Heart right ventricle (tissue), 16 donors: ENCODE results near the gene UTP4. TPM values are rescaled to one million over a fixed set of nuclear protein-coding genes. Genes with fewer than 3 reads are reported as not detected.

Experiments
- ATAC-seq, 8 donors: fragments of 200-7000 bp; cut with Tn5 transposase; one replicate each; pipeline ENCODE4 v1.9.1; 2020; ENCODE audit warnings: mild to moderate bottlenecking in 8 of 8, moderate library complexity in 8 of 8, moderate number of reproducible peaks in 1 of 8
- DNase-seq, 2 donors: peaks; one replicate each; pipeline ENCODE4 v3.0.0-alpha.2; 2020
- H3K27ac ChIP-seq, 10 donors: fragments of 200-600 bp; sonication (generic) in 2 of 10; one replicate each; pipeline versions ENCODE4 v1.5.0 to v1.8.0; 2020 to 2022; ENCODE audit warnings: mild to moderate bottlenecking in 3 of 10
- H3K27me3 ChIP-seq, 7 donors: fragments of 200-600 bp; one replicate each; pipeline ENCODE4 v1.8.0; 2021 to 2022; ENCODE audit warnings: mild to moderate bottlenecking in 2 of 7
- H3K36me3 ChIP-seq, 9 donors: fragments of 200-600 bp; sonication (generic) in 1 of 9; one replicate each; pipeline versions ENCODE4 v1.5.0 to v1.8.0; 2020 to 2022; ENCODE audit warnings: mild to moderate bottlenecking in 2 of 9
- H3K4me1 ChIP-seq, 9 donors: fragments of 200-600 bp; sonication (generic) in 1 of 9; one replicate each; pipeline versions ENCODE4 v1.5.0 to v1.8.0; 2020 to 2022; ENCODE audit warnings: mild to moderate bottlenecking in 4 of 9
- H3K4me3 ChIP-seq, 10 donors: fragments of 200-600 bp; sonication (generic) in 2 of 10; one replicate each; pipeline versions ENCODE4 v1.5.0 to v1.8.0; 2020 to 2022; ENCODE audit warnings: mild to moderate bottlenecking in 7 of 10, moderate library complexity in 2 of 10
- H3K9me3 ChIP-seq, 11 donors: fragments of 200-600 bp in 10 of 11; sonication (generic) in 2 of 11; one replicate each; pipeline versions ENCODE4 v1.5.0 to v1.8.0; 2013 to 2022; ENCODE audit warnings: mild to moderate bottlenecking in 2 of 11, control low read depth in 1 of 11, moderate library complexity in 1 of 11
- CTCF ChIP-seq, 9 donors: fragments of 200-600 bp; sonication (generic) in 2 of 9; IDR thresholded peaks; one replicate each; pipeline versions ENCODE4 v1.5.0 to v1.8.0; 2021 to 2022; ENCODE audit warnings: antibody characterized with exemption in 9 of 9, mild to moderate bottlenecking in 5 of 9, moderate library complexity in 1 of 9
- WGBS, 2 donors: extraction: QIAGEN DNeasy Blood & Tissue Kit; methylation state at CpG; one replicate each; pipeline ENCODE4 v1.1.7; 2013; ENCODE audit warnings: inconsistent platforms in 1 of 2; 5-methylcytosine and 5-hydroxymethylcytosine counted together
- intact Hi-C, 10 donors: fragments of 100-400 bp; cut with DNase I; formaldehyde crosslinking; loops; one replicate each; pipeline versions ENCODE4 v1.11.1 to v1.14.2; 2022
- polyA plus RNA-seq, 2 donors: library from polyadenylated mRNA; stranded (reverse); fragments of 200-250 nt; gene quantifications; one replicate each; pipeline ENCODE4 v1.2.3, GENCODE V29; 2013
- total RNA-seq, 10 donors: library from RNA; stranded (reverse); fragmentation: NEBNext Ultra II Directional in 3 of 10; extraction: Animal tissue kit (Norgen Biotek cat#: 25700) in 3 of 10; gene quantifications; one replicate each; pipeline versions ENCODE4 v1.2.1 to v1.2.4, GENCODE V29; 2021 to 2023
- donor health status: Arrhythmogenic right ventricular cardiomyopathy.
- donor health status: ischemic (EF 13 %, LVEDD 7.1; RV severe dilation, severe dysfunction).
- donor health status: healthy with polysubstance abuse.
- donor health status: DM: no; HTN: yes; CAD: no.
- donor health status: DM: no; HTN: no; CAD: no.
- donor health status: ischemic (EF 25% LVEDD 6.9; RV normal size, moderate dysfunction).
- donor health status: ischemic (EF 25% LVEDD 5.7; RV mildly dilated, moderate dysfunction).
- donor health status: healthy.
- donor health status: DM: yes; HTN: yes; CAD: no.
- donor health status: Ischemic cardiomyopathy.
- donor health status: ischemic (EF 35%, LVEDD 5.7; RV mildly dilated, moderate dysfunction).
- donor health status: nonischemic (EF 11% LVEDD 7.7; RV severe dilation, severe dysfunction).
- donor health status: DM: yes; HTN: yes; CAD: no.
- donor health status: PGD.
- donor health status: ischemic (EF 29% LVEDD 5.4; RV normal size, mild dysfunction).
- donor health status: nonischemic (EF 23%, LVEDD 6.1; RV moderate dilation, normal function).

Gene UTP4
- total and polyA plus RNA-seq, 12 donors, result 13.0 to 32.8 (median 25.9) TPM

GRCh38 chr16:69111216-69111875 is 21.1 kb upstream of the UTP4 start:
- H3K4me3 ChIP-seq, result no peak overlapping the region
- H3K27ac ChIP-seq, result no peak overlapping the region
- H3K36me3 ChIP-seq, result peaks cover 0 to 51% (median 9%) of the 10 kb centered on the region in 9 donors
- ATAC-seq (no peak), DNase-seq (no peak)
- H3K4me1 ChIP-seq, result peaks cover 7 to 50% (median 31%) of the 10 kb centered on the region in 9 donors
- WGBS, 2 donors, result 81% methylated on average over 6 of the region's 6 CpGs
- H3K27me3 ChIP-seq, result peaks cover 0 to 26% (median 0%) of the 10 kb centered on the region in 7 donors
- intact Hi-C loops, result loop anchor here in 4 of 10 donors (5.0 to 10.0 kb wide), 4 partner anchors 117 to 599 kb away; partner anchors contain the start of gene TANGO6 (in 1 of the 4)
- no peaks in the 10 kb centered on the region for H3K9me3 ChIP-seq
- TF ChIP-seq CTCF (IDR thresholded peaks at IDR 0.05), result no peak

- Histone ChIP-seq H3K27me3 (peaks cover 0 to 21% (median 0%) of the 10 kb centered on the region in 7 donors), H3K4me1 (peaks cover 7 to 50% (median 31%) of the 10 kb centered on the region in 9 donors), H3K36me3 (peaks cover 0 to 55% (median 9%) of the 10 kb centered on the region in 9 donors), H3K4me3 (no peak overlapping the region), H3K9me3 (no peaks in the 10 kb centered on the region), H3K27ac (no peak overlapping the region)
- WGBS, 2 donors, result 75 to 82% methylated on average over 5 of the region's 5 CpGs
- ATAC-seq (no peak), DNase-seq (no peak)
- no peak for TF ChIP-seq CTCF (IDR thresholded peaks at IDR 0.05)
- intact Hi-C loops, result loop anchor here in 4 of 10 donors (5.0 to 10.0 kb wide), 4 partner anchors 117 to 600 kb away; partner anchors contain the start of gene TANGO6 (in 1 of the 4)
Observed at GRCh38 chr16:69111876-69112230, 20.6 kb upstream of the UTP4 start.

- H3K4me1 ChIP-seq, result peaks cover 9 to 50% (median 24%) of the 10 kb centered on the region in 9 donors
- peaks cover 0 to 61% (median 9%) of the 10 kb centered on the region in 9 donors for H3K36me3 ChIP-seq
- DNase-seq (peak; percentile 45 to 62), ATAC-seq (peak in 6 of 8 donors; percentile 39 to 63 (median 50))
- no peak overlapping the region for H3K4me3 ChIP-seq
- TF ChIP-seq CTCF (IDR thresholded peaks at IDR 0.05), result peak; percentile 23 to 78 (median 68)
- H3K9me3 ChIP-seq, result no peaks in the 10 kb centered on the region
- peaks cover 0 to 15% (median 0%) of the 10 kb centered on the region in 7 donors for H3K27me3 ChIP-seq
- intact Hi-C loops, result loop anchor here in 4 of 10 donors (5.0 to 10.0 kb wide), 4 partner anchors 118 to 600 kb away; partner anchors contain the start of gene TANGO6 (in 1 of the 4)
- H3K27ac ChIP-seq, result no peak overlapping the region
- WGBS, 2 donors, result 57 to 59% methylated on average over 6 of the region's 6 CpGs
Observed at GRCh38 chr16:69112285-69113129, 19.9 kb upstream of the UTP4 start.

GRCh38 chr16:69113216-69113615 is 19.2 kb upstream of the UTP4 start:
- intact Hi-C loops, result loop anchor here in 4 of 10 donors (5.0 to 10.0 kb wide), 4 partner anchors 118 to 601 kb away; partner anchors contain the start of gene TANGO6 (in 1 of the 4)
- ATAC-seq (no peak), DNase-seq (no peak)
- Histone ChIP-seq H3K4me1 (peaks cover 6 to 50% (median 21%) of the 10 kb centered on the region in 9 donors), H3K36me3 (peaks cover 0 to 68% (median 9%) of the 10 kb centered on the region in 9 donors), H3K27ac (no peak overlapping the region), H3K9me3 (no peaks in the 10 kb centered on the region), H3K4me3 (no peak overlapping the region), H3K27me3 (peaks cover 0 to 7% (median 0%) of the 10 kb centered on the region in 7 donors)
- TF ChIP-seq CTCF (IDR thresholded peaks at IDR 0.05), result no peak
- 95 to 98% methylated on average over 7 of the region's 7 CpGs for WGBS, 2 donors
